Uterus (tissue), 2 donors: ENCODE measurements around the gene RCHY1.

Experiments
- CTCF ChIP-seq, 4 experiments: fragments of 200-600 bp in 2 of 4; fragments of 450-650 bp in 2 of 4; sonication (generic) in 2 of 4; IDR thresholded peaks; one replicate each; pipeline ENCODE4 v1.5.1; 2016 to 2019; ENCODE audit warnings: antibody characterized with exemption in 4 of 4, mild to moderate bottlenecking in 2 of 4, moderate library complexity in 1 of 4
- POLR2A ChIP-seq, 2 donors: fragments of 450-650 bp; IDR thresholded peaks; one replicate each; pipeline ENCODE4 v1.6.1; 2016; ENCODE audit warnings: antibody characterized with exemption in 2 of 2, mild to moderate bottlenecking in 1 of 2, moderate library complexity in 1 of 2

- TF ChIP-seq CTCF (IDR thresholded peaks at IDR 0.05) (no peak), POLR2A (IDR thresholded peaks at IDR 0.05) (no peak)
Measured at GRCh38 chr4:75545526-75545925, 31.3 kb upstream of the RCHY1 start.
